HG02678 (cell line): Measurements from ENCODE around the gene GFRA4.

ENCODE experiments used
- ATAC-seq: cut with Tn5 transposase; IDR thresholded peaks from one replicate; pipeline ENCODE4 v1.9.1; 2021; ENCODE audit warnings: mild to moderate bottlenecking, moderate library complexity; ENCODE audit not compliant: unreplicated experiment

Gene GFRA4

GRCh38 chr20:3663031-3663701 is at the start of gene GFRA4:
GFRA4 (minus strand) TSS chr20:3663399; CDS start chr20:3663399, 0 bp downstream.
- no peak for ATAC-seq

- no peak for ATAC-seq
Measured at GRCh38 chr20:3712279-3712873, 49.2 kb upstream of the GFRA4 start, which contains the start of gene SIGLEC1. SIGLEC1 (minus strand) TSS chr20:3712600; CDS start chr20:3707128, 5,472 bp downstream.

GRCh38 chr20:3711484-3711941 is 48.3 kb upstream of the GFRA4 start:
- ATAC-seq, result no peak

- ATAC-seq, result no peak
Measured at GRCh38 chr20:3710703-3711483, 47.7 kb upstream of the GFRA4 start.

- ATAC-seq, result no peak
Measured at GRCh38 chr20:3710011-3710466, 46.8 kb upstream of the GFRA4 start.

- no peak for ATAC-seq
Measured at GRCh38 chr20:3707508-3707899, 44.3 kb upstream of the GFRA4 start.

- no peak for ATAC-seq
Measured at GRCh38 chr20:3706774-3707507, 43.7 kb upstream of the GFRA4 start.

- ATAC-seq, result no peak
Measured at GRCh38 chr20:3705970-3706739, 43.0 kb upstream of the GFRA4 start.

GRCh38 chr20:3705491-3705969 is 42.3 kb upstream of the GFRA4 start:
- ATAC-seq, result no peak

GRCh38 chr20:3704087-3704486 is 40.9 kb upstream of the GFRA4 start:
- ATAC-seq, result no peak

- ATAC-seq, result no peak
Measured at GRCh38 chr20:3702611-3703391, 39.6 kb upstream of the GFRA4 start.

- ATAC-seq, result no peak
Measured at GRCh38 chr20:3701061-3701998, 38.1 kb upstream of the GFRA4 start.

GRCh38 chr20:3699037-3699436 is 35.8 kb upstream of the GFRA4 start:
- no peak for ATAC-seq

- no peak for ATAC-seq
Measured at GRCh38 chr20:3698591-3699001, 35.4 kb upstream of the GFRA4 start.

GRCh38 chr20:3697588-3698305 is 34.5 kb upstream of the GFRA4 start:
- ATAC-seq, result no peak

- no peak for ATAC-seq
Measured at GRCh38 chr20:3696745-3697587, 33.8 kb upstream of the GFRA4 start.

GRCh38 chr20:3696200-3696599 is 33.0 kb upstream of the GFRA4 start:
- no peak for ATAC-seq
